GM10266 (cell line): Measurements from ENCODE around the gene CDV3.
A peak's percentile ranks its signal among the peaks of the same experiment; 100 is the strongest.
"Not testable (repeated sequence)": the region's sequence is repeated elsewhere in the genome, so short reads cannot be mapped to it uniquely, and the experiment has no call there.

Experiments
- DNase-seq: peaks from one replicate; pipeline ENCODE4 v3.0.0; 2012; ENCODE audit errors: extremely low spot score
- TF ChIP-seq, protein P1 (sequence below): IDR thresholded peaks from 2 replicates; pipeline ENCODE4 v1.5.1; 2012; ENCODE audit warnings: mild to moderate bottlenecking, low read depth; ENCODE audit not compliant: control insufficient read depth, insufficient read depth; ENCODE audit errors: missing control alignments

The CDV3 gene

DNA sequence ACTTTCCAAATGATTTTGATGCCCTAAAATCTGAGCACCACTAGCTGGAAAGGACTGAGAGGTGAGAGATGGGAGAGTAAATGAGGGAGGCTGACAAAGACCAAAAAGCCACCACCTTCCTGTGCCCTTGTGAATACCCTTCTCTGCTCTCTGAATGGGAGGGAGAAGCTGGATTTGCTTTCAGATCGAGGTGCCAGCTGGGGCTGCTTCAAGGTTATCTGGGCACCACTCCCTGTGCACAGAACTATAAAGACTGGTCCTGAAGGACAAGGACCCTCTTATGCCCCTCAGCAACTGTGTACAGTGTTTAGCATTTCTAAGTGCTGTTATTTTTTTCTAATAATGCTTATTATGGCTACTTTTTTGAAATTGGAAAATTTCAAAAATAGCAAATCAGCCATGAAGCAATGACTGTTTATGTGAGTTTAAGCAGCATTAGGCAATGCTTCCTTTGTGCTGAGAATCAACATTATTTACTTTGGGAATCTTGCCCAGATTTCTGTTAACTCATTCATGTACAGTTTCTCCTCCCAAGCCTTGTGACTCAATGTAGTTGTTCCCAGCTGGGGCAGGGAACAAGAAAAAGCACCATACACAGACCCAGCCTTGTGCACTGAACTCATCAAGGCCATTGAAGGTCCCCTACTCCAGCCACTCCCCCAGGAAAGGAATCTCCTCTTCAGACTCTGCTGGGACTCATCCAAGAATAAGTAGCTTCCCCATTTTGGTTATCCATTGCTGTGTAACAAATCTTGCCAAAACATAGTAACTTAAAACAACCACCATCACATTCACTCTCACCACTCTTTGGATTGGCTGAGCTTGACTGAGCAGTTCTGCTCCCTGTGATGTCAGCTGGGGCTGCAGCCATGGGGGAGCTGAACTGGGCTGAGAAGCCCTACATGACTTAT lies 37.3 kb upstream of the CDV3 start:
- DNase-seq = no peak
- TF ChIP-seq, protein P1, sequence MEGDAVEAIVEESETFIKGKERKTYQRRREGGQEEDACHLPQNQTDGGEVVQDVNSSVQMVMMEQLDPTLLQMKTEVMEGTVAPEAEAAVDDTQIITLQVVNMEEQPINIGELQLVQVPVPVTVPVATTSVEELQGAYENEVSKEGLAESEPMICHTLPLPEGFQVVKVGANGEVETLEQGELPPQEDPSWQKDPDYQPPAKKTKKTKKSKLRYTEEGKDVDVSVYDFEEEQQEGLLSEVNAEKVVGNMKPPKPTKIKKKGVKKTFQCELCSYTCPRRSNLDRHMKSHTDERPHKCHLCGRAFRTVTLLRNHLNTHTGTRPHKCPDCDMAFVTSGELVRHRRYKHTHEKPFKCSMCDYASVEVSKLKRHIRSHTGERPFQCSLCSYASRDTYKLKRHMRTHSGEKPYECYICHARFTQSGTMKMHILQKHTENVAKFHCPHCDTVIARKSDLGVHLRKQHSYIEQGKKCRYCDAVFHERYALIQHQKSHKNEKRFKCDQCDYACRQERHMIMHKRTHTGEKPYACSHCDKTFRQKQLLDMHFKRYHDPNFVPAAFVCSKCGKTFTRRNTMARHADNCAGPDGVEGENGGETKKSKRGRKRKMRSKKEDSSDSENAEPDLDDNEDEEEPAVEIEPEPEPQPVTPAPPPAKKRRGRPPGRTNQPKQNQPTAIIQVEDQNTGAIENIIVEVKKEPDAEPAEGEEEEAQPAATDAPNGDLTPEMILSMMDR = no peak

DNA sequence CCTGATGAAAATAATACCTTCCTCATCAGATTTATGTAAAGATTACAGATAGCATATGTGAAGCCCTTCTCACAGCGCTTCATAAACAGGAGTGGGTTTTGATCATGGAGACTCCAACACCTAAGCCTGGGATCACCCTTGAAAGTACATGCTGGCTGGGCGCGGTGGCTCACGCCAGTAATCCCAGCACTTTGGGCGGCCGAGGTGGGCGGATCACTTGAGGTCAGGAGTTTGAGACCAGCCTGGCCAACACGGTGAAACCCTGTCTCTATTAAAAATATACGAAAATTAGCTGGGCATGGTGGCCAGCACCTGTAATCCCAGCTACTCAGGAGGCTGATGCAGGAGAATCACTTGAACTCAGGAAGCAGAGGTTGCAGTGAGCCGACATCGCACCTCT lies 36.4 kb upstream of the CDV3 start:
- DNase-seq = not testable (repeated sequence)

DNA sequence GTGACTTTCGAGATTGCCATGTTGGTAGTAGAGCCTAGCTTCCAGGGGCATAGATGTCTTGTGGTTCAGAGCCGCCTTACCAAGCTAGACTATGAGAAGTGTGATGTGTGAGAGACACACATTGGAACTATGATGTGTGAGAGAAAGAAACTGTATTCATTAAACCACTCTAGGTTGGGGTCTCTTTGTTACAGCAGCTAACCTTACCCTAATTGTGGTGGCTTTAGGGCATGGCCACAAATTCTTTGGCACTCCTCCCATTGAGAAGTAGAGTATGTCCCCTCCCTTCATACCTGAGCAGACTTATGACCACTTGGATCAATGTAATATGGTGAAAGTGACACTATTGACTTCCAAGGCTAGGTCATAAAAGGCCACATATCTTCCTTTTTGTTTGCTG lies 35.3 kb upstream of the CDV3 start:
- DNase-seq = no peak
- TF ChIP-seq, protein P1 = no peak

DNA sequence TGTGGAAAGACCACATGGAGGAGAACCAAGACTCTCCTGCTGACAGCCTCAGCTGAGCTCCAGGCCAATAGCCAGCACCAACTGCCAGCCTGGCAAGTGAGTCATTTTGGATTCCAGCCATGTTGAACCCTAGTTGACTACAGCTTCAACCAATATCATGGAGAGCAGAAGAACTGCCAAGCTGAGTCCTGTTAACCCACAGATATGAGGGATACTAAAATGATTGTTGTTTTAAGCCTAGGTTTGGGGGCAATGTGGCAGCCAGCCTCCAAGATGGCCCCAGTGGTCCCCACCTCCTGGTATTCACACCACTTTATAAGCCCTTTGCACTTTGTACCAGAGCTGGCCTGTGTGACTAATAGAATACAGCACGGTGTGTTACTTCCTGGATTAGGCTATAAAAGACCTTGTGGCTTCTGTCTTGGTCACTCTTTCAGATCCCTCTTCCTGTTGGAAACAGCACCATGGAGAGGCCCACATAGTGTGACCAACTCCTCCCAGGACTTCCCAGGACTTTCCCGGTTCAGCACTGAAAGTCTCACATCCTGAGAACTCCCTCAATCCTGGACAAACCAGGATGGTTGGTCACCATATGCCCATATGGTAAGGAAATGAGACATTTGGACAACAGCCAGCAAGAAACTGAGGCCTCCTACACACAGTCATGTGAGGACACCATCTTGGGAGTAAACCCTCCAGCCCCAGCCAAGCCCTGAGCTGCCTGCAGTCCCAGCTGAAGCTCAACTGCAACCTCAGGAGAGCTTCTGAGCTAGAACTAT lies 32.4 kb upstream of the CDV3 start:
- DNase-seq = peak; percentile 53
- TF ChIP-seq, protein P1 = no peak

DNA sequence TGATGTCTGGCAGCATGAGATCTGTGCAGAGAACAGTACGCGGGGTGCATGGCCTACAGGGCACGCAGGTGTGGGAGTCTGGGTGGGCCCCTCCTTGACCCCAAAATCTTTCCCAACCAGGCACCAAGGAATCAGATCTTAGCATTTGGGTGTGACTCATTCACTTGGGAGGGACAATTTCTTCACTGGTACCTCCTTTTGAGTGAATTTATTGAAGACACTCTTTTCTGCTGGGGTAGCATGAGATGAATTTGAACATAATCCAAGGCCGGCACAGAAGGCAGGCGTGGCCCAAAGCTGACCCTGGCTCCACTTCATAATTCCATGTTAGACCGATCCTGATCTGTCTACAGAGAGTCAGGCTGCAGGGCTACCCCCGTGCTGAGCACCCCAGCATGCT lies 30.6 kb upstream of the CDV3 start:
- DNase-seq = no peak
- TF ChIP-seq, protein P1 = no peak

DNA sequence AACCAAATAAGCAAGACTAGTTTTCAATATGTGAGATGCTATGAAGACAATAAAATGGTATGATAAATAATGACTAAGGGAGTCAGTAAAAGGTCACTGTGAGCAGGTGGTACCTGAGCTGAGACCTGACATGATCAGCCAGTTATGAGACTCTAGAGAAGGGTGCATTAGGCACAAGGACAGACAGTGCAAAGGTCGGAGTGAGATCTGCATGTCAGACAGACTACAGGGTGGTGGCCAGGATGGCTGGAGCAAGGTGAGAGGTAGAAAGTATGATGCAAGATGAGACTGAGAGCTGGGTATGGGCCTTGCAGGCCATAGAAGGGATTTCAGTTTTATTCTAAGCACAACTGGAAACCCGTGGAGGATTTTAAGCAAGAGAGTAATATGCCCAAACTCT lies 28.5 kb upstream of the CDV3 start:
- not testable (repeated sequence) for DNase-seq

DNA sequence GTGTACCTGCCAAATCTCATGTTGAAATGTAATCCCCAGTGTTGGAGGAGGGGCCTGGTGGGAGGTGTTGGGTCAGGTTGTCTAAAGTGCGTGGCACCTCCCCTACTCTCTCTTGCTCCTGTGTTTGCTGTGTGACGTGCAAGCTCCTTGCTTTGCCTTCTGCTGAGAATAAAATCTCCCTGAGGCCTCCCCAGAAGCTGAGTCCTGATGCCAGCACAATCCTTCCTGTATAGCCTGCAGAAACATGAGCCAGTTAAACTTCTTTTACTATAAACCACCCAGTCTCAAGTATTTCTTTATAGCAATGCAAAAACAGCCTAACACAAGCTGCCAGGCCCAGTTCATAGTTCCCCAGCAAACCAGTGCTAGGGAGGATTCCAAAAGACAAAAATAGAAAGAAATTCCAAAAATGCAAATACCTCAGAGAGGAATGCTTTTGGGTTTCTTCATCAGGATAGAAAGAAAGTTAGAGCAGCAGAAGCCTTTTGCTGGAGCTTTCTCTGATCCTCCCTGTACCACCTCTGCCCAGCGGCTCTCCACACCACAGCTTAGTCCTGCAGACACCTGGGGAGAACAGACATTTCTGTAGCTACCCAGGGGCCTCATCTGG lies 25.9 kb upstream of the CDV3 start:
- TF ChIP-seq, protein P1 = no peak
- no peak for DNase-seq

DNA sequence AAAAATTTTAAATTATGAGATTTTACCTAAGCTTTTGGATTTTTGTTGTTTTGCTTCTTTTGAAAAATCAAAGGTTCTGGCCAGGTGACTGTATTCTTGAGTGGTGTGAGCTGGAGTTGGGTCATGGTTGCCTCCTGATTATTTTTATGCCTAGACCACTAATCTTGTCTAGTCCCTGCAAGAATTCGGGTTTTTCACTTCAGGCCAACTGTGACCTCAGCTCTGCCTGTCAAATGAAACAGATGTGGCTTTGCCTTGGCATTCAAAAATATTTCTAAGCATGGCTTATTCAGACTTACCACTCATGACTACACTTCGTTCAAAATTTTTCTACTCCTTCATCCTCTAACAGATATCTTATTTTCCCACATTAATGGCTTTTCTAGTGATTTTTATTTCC lies 25.4 kb upstream of the CDV3 start:
- no peak for DNase-seq
- TF ChIP-seq, protein P1 = no peak
